GM12878 (cell line): Measurements from ENCODE around the gene KCNK4. TPM values are rescaled to one million over a fixed set of nuclear protein-coding genes. Genes with fewer than 3 reads are reported as not detected.

Experiments used
- ATAC-seq: fragments of 200-7000 bp; cut with Tn5 transposase; 3 replicates; pipeline ENCODE4 v1.9.1; 2020; ENCODE audit warnings: mild to moderate bottlenecking, moderate library complexity
- BruUV-seq: library from RNA; stranded (reverse); fragments of 400-500 nt; replicated peaks from 2 replicates; lab custom pipeline; 2021; lab: Mats Ljungman, UMichigan
- CTCF ChIA-PET: fragments of 300-600 bp; sonication (Branson Sonifier 250); formaldehyde crosslinking; extraction: SDS; loops from one replicate; lab custom pipeline; 2021; ENCODE audit warnings: inconsistent platforms; lab: Yijun Ruan, JAX
- POLR2A ChIA-PET: fragments of 350-600 bp; formaldehyde crosslinking; extraction: SDS; loops from one replicate; lab custom pipeline; 2021; ENCODE audit warnings: inconsistent platforms; lab: Charles Lee
- RAD21 ChIA-PET: fragments of 300-600 bp; sonication (Branson Sonifier 250); formaldehyde crosslinking; loops from one replicate; lab custom pipeline; 2023; ENCODE audit warnings: antibody characterized with exemption; ENCODE audit not compliant: unreplicated experiment; lab: Charles Lee
- SMC1A ChIA-PET: fragments of 300-600 bp; sonication (Branson Sonifier 250); formaldehyde crosslinking; loops from one replicate; lab custom pipeline; 2023; ENCODE audit not compliant: unreplicated experiment, uncharacterized antibody; lab: Charles Lee
- DNase-seq: peaks from one replicate; pipeline ENCODE4 v3.0.0-alpha.2; 2011; ENCODE audit warnings: low read depth, low spot score
- FAIRE-seq: peaks from 3 replicates; lab custom pipeline; 2011; peaks lifted over from hg19 to GRCh38; lab: Jason Lieb, UNC
- H2AFZ ChIP-seq: 2 replicates; pipeline ENCODE4 v1.6.0; 2011; ENCODE audit warnings: low read depth, low read length, control low read depth; ENCODE audit not compliant: control insufficient read depth
- H3K27ac ChIP-seq: 2 replicates; pipeline ENCODE4 v1.5.1; 2011; ENCODE audit warnings: control low read depth; ENCODE audit not compliant: control insufficient read depth, insufficient read depth
- H3K27me3 ChIP-seq, 2 experiments: replicated peaks in 1 of 2; 2 replicates each; pipeline versions ENCODE4 v1.6.0 to v1.6.1; 2011; ENCODE audit warnings: low read length in 1 of 2; ENCODE audit not compliant: control insufficient read depth in 2 of 2, insufficient read depth in 2 of 2
- H3K36me3 ChIP-seq, 2 experiments: 2 replicates each; pipeline ENCODE4 v1.5.1; 2011; ENCODE audit warnings: low read length in 1 of 2; ENCODE audit not compliant: control insufficient read depth in 2 of 2, insufficient read depth in 2 of 2
- H3K4me1 ChIP-seq: 2 replicates; pipeline ENCODE4 v1.6.1; 2011; ENCODE audit warnings: mild to moderate bottlenecking, low read length, moderate library complexity, mixed read lengths; ENCODE audit not compliant: control insufficient read depth, insufficient read depth
- H3K4me2 ChIP-seq: 2 replicates; pipeline ENCODE4 v1.6.0; 2011; ENCODE audit warnings: control low read depth; ENCODE audit not compliant: control insufficient read depth, insufficient read depth
- H3K4me3 ChIP-seq: fragments of 200-600 bp; sonication (generic); 2 replicates; pipeline ENCODE4 v1.5.1; 2016
- H3K79me2 ChIP-seq: 2 replicates; pipeline ENCODE4 v1.6.0; 2011; ENCODE audit warnings: low read length; ENCODE audit not compliant: control insufficient read depth, insufficient read depth
- H3K9ac ChIP-seq: 2 replicates; pipeline ENCODE4 v1.8.0; 2011; ENCODE audit warnings: low read length, control low read depth, mixed read lengths; ENCODE audit not compliant: control insufficient read depth, insufficient read depth
- H3K9me3 ChIP-seq: replicated peaks from 3 replicates; pipeline ENCODE4 v1.5.1; 2011; ENCODE audit warnings: mild to moderate bottlenecking, low read length; ENCODE audit not compliant: control insufficient read depth, insufficient read depth
- H4K20me1 ChIP-seq: 2 replicates; pipeline ENCODE4 v1.6.0; 2011; ENCODE audit not compliant: control insufficient read depth, insufficient read depth
- BRCA1 ChIP-seq: IDR thresholded peaks from 2 replicates; pipeline ENCODE4 v1.6.1; 2011; ENCODE audit warnings: low read depth, low read length, improper control_type of control experiment
- CHD4 ChIP-seq: fragments of 200-600 bp; sonication (generic); IDR thresholded peaks from 2 replicates; pipeline ENCODE4 v1.6.1; 2016; ENCODE audit warnings: mild to moderate bottlenecking
- EP300 ChIP-seq, 2 experiments: fragments of 150-350 bp in 1 of 2; IDR thresholded peaks; 2 replicates each; pipeline ENCODE4 v1.6.1; 2011 to 2012; ENCODE audit warnings: low read depth in 2 of 2, low read length in 2 of 2, borderline replicate concordance in 1 of 2, improper control_type of control experiment in 1 of 2, inconsistent platforms in 1 of 2; ENCODE audit not compliant: control insufficient read depth in 1 of 2
- ESRRA ChIP-seq: IDR thresholded peaks from 2 replicates; pipeline ENCODE4 v1.6.1; 2012; ENCODE audit warnings: mild to moderate bottlenecking, low read length, improper control_type of control experiment
- ETV6 ChIP-seq, 2 experiments: fragments of 450-650 bp in 1 of 2; IDR thresholded peaks in 1 of 2; conservative IDR thresholded peaks in 1 of 2; 2 replicates each; pipeline ENCODE4 v1.6.1; 2014; ENCODE audit warnings: antibody characterized with exemption in 1 of 2, borderline replicate concordance in 1 of 2, low read depth in 1 of 2, mild to moderate bottlenecking in 1 of 2, moderate library complexity in 1 of 2
- HCFC1 ChIP-seq: fragments of 150-350 bp; IDR thresholded peaks from 2 replicates; pipeline ENCODE4 v1.6.1; 2014; ENCODE audit warnings: low read length
- IRF4 ChIP-seq: IDR thresholded peaks from 2 replicates; pipeline ENCODE4 v1.6.1; 2011; ENCODE audit warnings: low read depth, low read length
- LARP7 ChIP-seq: fragments of 450-650 bp; IDR thresholded peaks from 2 replicates; pipeline ENCODE4 v1.6.1; 2017; ENCODE audit warnings: mild to moderate bottlenecking
- SREBF1 ChIP-seq: IDR thresholded peaks from 2 replicates; pipeline ENCODE4 v1.6.1; 2012; ENCODE audit warnings: mild to moderate bottlenecking, low read length
- SUZ12 ChIP-seq: fragments of 200-600 bp; sonication (generic); IDR thresholded peaks from one replicate; pipeline ENCODE4 v1.6.1; 2018; ENCODE audit warnings: antibody characterized with exemption, mild to moderate bottlenecking; ENCODE audit not compliant: unreplicated experiment
- YBX1 ChIP-seq: fragments of 450-650 bp; IDR thresholded peaks from 2 replicates; pipeline ENCODE4 v1.6.1; 2016; ENCODE audit warnings: antibody characterized with exemption
- WGBS: methylation state at CpG from one replicate; pipeline ENCODE4 v1.1.6; 2016; ENCODE audit warnings: low lambda C conversion rate; ENCODE audit not compliant: insufficient replicate concordance, insufficient coverage; ENCODE audit errors: missing lambda C conversion rate; 5-methylcytosine and 5-hydroxymethylcytosine counted together
- in situ Hi-C: fragments of 300-500 bp; cut with MboI; formaldehyde crosslinking; loops from 9 replicates; pipeline ENCODE4 v1.14.3; 2018; ENCODE audit warnings: mixed read lengths
- intact Hi-C: fragments of 100-400 bp; cut with micrococcal nuclease; formaldehyde crosslinking; loops from one replicate; pipeline ENCODE4 v1.14.2; 2022; ENCODE audit not compliant: unreplicated experiment
- polyA plus RNA-seq, 11 experiments: library from polyadenylated mRNA; depleted of rRNA in 4 of 11; unstranded in 6 of 11; stranded (reverse) in 5 of 11; fragments of >200 nt; fragmentation: Nextera tagmentation in 4 of 11; fragmentation: Illumina TruSeq in 1 of 11; extraction: Ambion mirVana in 4 of 11; extraction: Trizol in 1 of 11; gene quantifications; 1 replicate in 1 of 11; 2 replicates in 10 of 11; pipeline versions ENCODE4 v1.2.1 to v1.2.3, GENCODE V29; 2011 to 2016; ENCODE audit warnings: inconsistent platforms in 2 of 11, missing spikeins in 2 of 11, low read depth in 1 of 11
- total RNA-seq, 4 experiments: library from RNA; depleted of rRNA in 3 of 4; stranded (reverse); fragments of >200 nt in 3 of 4; fragmentation: Illumina TruSeq in 1 of 4; extraction: Trizol in 1 of 4; gene quantifications; 2 replicates each; pipeline versions ENCODE4 v1.2.1 to v1.2.3, GENCODE V29; 2013 to 2021
- TF ChIP-seq, protein P1 (sequence below): fragments of 450-650 bp; IDR thresholded peaks from 2 replicates; pipeline ENCODE4 v1.6.1; 2016; ENCODE audit warnings: mild to moderate bottlenecking, moderate library complexity, borderline replicate concordance

Gene KCNK4
- total and polyA plus RNA-seq, 10 of the 15 experiments (the other 5 are each of a cell fraction or from before 2014, with no cell fraction given): 0.04 TPM; not detected in 9

DNA sequence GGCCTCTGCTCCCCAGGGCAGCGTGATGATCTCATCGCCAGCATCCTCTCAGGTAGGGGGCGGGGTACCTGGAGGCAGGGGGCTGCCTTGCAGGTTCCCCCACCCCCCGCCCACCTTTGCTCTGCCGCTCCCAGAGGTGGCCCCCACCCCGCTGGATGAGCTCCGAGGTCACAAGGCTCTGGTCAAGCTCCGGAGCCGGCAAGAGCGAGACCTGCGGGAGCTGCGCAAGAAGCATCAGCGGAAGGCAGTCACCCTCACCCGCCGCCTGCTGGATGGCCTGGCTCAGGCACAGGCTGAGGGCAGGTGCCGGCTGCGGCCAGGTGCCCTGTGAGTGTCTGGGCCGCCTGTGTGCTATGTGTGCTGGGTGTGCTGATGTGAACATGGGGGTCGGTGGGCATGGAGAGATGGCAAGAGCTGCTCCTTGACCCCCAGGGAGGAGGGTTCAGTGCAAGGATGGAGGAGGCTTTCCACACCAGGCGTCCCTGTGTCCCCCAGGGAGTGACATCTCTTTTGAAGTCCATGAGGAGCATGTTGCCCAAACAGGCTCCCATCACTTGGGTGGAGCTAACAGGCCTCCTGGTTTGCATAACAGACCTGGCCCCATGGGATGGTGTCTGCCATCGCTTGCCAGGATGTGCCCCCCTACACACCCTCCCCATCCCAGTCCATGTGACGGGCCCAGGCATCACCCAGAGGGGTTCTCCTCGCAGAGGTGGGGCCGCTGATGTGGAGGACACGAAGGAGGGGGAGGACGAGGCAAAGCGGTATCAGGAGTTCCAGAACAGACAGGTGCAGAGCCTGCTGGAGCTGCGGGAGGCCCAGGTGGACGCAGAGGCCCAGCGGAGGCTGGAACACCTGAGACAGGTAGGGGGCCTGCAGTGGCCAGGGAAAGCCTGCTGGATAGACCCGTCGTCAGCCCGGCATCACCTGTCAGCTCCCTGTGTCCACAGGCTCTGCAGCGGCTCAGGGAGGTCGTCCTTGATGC, 25.6 kb upstream of the KCNK4 start:
- Histone ChIP-seq H4K20me1 (no peaks in the 10 kb centered on the region), H3K4me1 (peaks cover 9% of the 10 kb centered on the region), H3K27ac (no peak overlapping the region), H3K79me2 (peaks cover 9% of the 10 kb centered on the region), H3K4me3 (no peak overlapping the region), H3K9me3 (no peaks in the 10 kb centered on the region), H3K4me2 (no peak overlapping the region), H3K36me3 (no peaks in the 10 kb centered on the region; a peak in 2 of 4 replicates), H3K27me3 (no peaks in the 10 kb centered on the region), H3K9ac (no peak overlapping the region), H2AFZ (no peak overlapping the region)
- no peak for ATAC-seq
- intact Hi-C loops: no loop called here
- CTCF ChIA-PET: interaction anchor here (1.5 kb wide), 1 partner anchor 57 kb away, joined by 4 read pairs; no protein-coding TSS in a partner anchor
- FAIRE-seq: no peak
- SMC1A ChIA-PET: no interaction called here
- DNase-seq: no peak
- RAD21 ChIA-PET: no interaction called here
- no peak for TF ChIP-seq SUZ12
- no peak for TF ChIP-seq SREBF1
- TF ChIP-seq ETV6 (conservative IDR thresholded peaks at IDR 0.05 in 1 of 2, IDR thresholded peaks at IDR 0.05 in 1 of 2; ENCODE audit: borderline replicate concordance in 1 of 2, low read depth in 1 of 2): no peak
- no peak for TF ChIP-seq HCFC1
- TF ChIP-seq IRF4: no peak
- POLR2A ChIA-PET: interaction anchor here (1.1 kb wide), 1 partner anchor 21 kb away, joined by 3 read pairs; no protein-coding TSS in a partner anchor
- WGBS: 86% methylated on average over 32 of the region's 35 CpGs
- no TSS peak for BruUV-seq
- in situ Hi-C loops: no loop called here

DNA sequence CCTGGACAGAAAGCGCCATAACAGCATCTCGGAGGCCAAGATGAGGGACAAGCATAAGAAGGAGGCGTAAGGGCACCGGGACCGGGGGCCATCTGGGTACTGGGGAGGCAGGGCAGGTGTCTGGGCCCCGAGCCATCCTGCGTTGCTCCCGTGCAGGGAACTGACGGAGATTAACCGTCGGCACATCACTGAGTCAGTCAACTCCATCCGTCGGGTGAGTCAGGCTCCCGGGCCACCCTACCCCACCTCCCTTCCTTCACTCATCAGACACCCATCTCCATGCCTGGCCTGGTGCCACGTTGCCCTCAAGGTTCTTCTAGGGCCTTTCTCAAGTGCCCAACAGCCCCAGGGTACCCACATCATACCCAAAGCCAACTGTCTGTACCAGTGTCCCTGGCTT, 24.8 kb upstream of the KCNK4 start:
- H3K79me2 ChIP-seq: peaks cover 9% of the 10 kb centered on the region
- no peak overlapping the region for H2AFZ ChIP-seq
- no peak overlapping the region for H3K27ac ChIP-seq
- H3K27me3 ChIP-seq: no peaks in the 10 kb centered on the region
- ChIA-PET RAD21 (no interaction called here), SMC1A (no interaction called here), CTCF (no interaction called here), POLR2A (interaction anchor here (2.1 kb wide), 1 partner anchor 8 kb away, joined by 7 read pairs; no protein-coding TSS in a partner anchor)
- H3K4me1 ChIP-seq: peaks cover 9% of the 10 kb centered on the region
- no TSS peak for BruUV-seq
- H3K36me3 ChIP-seq: no peaks in the 10 kb centered on the region; a peak in 2 of 4 replicates
- 95% methylated on average over 15 of the region's 15 CpGs for WGBS
- ATAC-seq (no peak), FAIRE-seq (no peak), DNase-seq (no peak)
- H4K20me1 ChIP-seq: no peaks in the 10 kb centered on the region
- H3K9me3 ChIP-seq: no peaks in the 10 kb centered on the region
- intact Hi-C loops (no loop called here), in situ Hi-C loops (no loop called here)
- no peak overlapping the region for H3K9ac ChIP-seq
- no peak overlapping the region for H3K4me2 ChIP-seq
- H3K4me3 ChIP-seq: no peak overlapping the region
- TF ChIP-seq LARP7: no peak
- TF ChIP-seq ESRRA: no peak
- TF ChIP-seq, protein P1, sequence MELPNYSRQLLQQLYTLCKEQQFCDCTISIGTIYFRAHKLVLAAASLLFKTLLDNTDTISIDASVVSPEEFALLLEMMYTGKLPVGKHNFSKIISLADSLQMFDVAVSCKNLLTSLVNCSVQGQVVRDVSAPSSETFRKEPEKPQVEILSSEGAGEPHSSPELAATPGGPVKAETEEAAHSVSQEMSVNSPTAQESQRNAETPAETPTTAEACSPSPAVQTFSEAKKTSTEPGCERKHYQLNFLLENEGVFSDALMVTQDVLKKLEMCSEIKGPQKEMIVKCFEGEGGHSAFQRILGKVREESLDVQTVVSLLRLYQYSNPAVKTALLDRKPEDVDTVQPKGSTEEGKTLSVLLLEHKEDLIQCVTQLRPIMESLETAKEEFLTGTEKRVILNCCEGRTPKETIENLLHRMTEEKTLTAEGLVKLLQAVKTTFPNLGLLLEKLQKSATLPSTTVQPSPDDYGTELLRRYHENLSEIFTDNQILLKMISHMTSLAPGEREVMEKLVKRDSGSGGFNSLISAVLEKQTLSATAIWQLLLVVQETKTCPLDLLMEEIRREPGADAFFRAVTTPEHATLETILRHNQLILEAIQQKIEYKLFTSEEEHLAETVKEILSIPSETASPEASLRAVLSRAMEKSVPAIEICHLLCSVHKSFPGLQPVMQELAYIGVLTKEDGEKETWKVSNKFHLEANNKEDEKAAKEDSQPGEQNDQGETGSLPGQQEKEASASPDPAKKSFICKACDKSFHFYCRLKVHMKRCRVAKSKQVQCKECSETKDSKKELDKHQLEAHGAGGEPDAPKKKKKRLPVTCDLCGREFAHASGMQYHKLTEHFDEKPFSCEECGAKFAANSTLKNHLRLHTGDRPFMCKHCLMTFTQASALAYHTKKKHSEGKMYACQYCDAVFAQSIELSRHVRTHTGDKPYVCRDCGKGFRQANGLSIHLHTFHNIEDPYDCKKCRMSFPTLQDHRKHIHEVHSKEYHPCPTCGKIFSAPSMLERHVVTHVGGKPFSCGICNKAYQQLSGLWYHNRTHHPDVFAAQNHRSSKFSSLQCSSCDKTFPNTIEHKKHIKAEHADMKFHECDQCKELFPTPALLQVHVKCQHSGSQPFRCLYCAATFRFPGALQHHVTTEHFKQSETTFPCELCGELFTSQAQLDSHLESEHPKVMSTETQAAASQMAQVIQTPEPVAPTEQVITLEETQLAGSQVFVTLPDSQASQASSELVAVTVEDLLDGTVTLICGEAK: no peak
- TF ChIP-seq BRCA1: no peak
- TF ChIP-seq YBX1: no peak
- no peak for TF ChIP-seq CHD4
- TF ChIP-seq EP300 (IDR thresholded peaks at IDR 0.05; ENCODE audit: borderline replicate concordance in 1 of 2, control insufficient read depth in 1 of 2, low read depth in 2 of 2, low read length in 2 of 2): no peak
